IPS-NIHi11 (cell line): ENCODE measurements around the gene ID4.

ENCODE experiments used
- DNase-seq: peaks from one replicate; pipeline ENCODE4 v3.0.0; 2012; ENCODE audit warnings: mixed read lengths, low spot score

Gene ID4

DNA sequence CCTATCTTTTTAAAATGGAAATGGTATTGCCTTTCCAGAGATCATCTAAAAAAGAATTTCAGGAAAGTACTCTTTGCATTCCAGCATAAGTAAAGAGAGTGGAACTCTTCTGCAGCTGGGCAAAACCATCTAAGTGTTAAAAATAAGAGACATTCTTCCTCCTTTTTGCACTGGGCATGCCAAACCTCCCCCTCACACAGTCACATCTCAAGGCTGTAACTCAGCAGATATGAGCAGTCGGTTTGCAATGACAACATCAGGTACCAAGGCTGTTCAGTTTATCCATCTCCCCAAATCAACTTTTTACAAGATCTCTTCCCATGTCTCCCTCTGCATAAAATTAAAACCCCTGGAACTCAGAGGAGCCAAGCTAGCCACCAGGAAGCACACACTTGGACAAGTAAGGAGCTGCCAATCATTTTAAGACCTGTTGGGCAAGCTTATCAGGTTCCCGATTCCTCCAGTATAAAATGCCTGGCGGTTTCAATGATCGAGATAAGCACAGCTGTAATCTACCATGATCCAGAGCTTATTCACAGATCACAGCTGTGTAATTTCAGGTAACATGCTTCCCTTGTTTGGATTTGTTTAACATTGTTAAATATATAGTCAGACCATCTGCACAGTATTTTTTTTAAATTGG is 23.2 kb downstream of the ID4 start:
- DNase-seq, result peak; percentile 7

DNA sequence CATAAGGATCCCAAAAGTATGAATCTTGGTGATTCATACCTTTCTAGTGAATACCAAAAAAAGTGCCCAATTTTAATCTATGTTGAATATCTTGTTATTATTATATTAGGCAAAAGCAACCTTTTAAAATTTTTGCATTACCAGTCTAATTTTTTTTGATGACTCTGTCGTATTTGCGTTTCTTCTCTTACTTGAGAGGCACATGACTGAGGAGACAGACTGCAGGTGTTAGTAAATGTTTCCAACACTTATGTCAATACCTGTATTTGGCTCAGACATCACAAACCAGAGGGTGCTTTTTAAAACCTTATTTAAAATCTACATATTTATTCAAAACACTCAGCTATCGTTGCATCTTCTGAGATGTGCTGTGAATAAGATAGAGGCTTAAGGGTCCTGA is 27.1 kb downstream of the ID4 start:
- DNase-seq, result no peak

DNA sequence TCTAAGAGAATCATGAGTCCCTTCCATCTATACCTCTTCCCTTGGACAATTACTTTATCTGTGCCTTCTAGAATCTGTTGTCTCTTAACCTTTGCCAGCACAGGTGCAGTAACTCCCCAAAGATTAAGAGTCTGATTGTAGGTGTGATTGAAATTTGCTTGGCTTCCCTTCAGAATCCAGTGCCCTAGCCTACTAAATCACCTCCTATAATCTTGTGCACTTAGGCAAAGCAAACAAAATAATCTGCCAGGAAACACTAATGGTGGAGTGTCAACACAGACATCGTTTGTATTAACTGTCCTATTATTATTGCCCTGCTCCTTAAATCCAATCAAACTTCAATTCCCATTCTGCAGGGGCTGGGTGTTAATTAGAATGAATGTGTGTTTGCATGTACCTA is 28.0 kb downstream of the ID4 start:
- DNase-seq, result no peak

DNA sequence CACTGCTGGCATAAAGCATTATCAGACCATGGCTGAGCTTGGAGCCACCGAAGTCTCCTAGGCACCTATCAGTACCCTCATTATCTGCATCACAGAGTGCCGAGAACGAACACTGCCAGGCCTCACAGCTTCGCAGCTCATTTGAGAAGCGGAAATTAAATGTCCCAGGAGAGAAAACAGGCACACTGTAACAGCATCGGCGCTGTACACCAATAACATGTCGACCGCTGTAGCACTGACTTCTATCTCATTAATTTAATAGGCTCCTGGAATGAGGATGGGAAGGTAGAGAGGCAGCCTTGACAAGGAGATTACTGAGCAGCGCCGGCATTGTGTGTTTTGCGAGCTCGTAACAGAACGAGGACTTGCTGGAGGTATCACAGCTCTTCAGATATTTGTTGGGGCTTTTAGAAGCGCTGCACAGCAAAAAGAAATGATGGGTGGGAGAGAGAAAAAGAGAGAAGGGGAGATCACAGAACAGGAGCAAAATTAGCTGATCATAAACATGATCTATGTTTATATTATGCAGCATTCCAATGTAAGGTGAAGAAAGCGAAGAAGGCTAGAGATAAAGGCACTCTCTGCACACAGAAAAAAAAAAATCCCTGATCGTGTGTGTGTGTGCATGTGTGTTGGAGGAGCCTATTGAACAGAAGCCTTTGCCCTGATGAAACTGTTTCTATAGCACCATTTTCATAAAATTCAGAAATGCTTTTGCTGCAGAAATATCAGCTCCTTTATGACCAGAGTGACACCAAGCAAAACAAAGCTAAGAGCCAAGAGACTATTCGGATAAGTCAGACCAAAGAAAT is 29.2 kb downstream of the ID4 start:
- no peak for DNase-seq

DNA sequence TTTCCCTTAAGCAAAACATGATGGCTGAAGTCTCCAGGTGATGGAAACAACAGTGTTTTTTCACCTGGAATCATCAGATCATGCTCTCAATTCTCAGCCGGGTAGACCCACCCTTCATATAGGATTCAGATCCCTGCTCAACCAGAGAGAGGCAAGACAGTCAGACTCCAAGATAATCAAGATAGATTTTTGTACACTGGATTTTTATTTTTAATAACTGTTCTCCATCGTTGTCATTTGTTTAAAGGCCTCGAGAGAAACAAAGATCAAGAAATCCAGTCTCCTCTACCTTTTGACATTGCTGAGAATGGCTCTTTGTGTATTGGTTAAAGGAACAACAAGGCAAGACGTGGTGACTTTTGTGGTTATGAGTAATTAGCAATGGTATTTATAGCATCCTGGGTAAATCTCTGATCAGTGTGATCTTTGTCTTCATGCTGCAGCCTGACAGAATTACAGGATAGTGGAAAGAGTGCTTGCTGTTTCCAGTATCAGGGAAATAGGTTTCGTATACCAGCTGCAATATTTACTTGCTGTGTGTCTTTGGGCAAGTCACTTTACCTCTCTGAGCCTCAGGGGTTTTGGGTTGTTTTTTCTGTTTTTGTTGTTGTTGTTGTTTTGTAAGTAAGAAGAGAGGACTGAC is 29.9 kb downstream of the ID4 start:
- no peak for DNase-seq

DNA sequence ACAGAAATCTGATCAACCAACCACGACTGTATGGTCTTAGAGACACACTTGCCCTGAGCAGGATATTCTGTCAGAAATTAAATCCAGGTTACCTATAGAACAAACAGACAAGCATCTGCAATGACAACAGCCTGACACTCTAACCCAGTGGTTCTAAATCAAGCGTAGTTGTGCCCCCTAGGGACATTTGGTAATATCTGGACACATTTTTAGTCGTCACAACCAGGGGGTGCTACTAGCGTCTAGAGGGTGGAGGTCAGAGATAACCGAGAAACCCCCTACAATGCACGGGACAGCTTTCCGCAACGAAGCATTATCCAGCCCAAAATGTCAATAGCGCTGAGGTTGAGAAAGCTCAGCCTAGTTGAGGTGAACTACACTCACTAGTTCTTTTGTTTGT is 32.3 kb downstream of the ID4 start:
- DNase-seq, result no peak

DNA sequence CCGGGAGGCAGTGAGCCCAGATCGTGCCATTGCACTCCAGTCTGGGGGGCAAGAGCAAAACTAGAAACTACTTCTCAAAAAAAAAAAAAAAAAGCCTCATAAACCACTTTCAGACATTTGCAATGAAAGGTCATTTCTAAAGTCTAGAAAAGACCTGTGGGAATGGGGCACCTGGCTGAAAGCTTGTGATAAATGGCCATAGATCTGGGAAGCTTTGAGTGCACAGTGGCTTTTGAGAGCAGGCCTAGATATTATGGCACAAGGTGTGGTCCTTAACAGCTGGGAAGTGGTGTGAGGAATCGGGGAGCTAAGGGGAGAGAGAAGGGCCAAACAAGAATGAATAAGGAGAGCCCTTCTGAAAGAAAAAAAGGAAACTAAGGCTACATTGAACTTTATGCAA is 33.2 kb downstream of the ID4 start:
- DNase-seq, result no peak

DNA sequence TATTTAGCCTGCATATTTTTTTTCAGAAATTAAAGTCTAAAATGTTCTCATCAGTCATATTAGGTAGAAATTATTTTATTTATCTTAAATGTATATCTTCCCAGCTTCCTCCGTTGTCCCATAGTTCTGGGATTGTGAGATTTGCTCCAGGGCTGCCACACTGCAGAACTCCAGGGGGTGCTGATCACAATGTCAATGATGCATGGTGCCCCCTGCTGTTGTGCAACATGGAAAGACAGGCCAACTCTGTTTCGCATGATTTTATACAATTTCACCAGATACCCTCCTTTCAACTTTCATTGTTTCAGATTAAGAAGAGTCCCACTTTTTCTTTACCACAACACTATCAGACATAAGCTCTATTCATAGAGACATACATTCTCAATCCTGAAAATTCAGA is 35.9 kb downstream of the ID4 start:
- peak; percentile 16 for DNase-seq

DNA sequence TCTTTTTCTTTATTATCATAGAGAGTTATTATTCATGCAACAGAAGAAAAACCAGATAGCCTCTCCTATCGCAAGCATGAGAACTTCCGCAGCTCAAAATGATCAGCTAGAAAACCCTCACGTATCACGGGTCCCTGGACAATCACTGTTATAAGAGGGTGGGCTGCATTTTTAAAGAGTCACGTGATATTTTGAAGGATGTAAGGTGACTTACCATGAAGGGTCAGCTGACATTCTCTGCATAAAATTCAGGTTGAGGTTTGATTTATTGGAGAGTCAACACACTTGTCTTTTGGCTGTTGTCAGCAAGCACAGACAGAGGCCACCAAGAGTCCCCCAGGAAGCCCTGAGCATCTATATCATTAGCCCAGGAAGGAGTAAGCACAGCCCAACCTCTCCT is 39.5 kb downstream of the ID4 start:
- no peak for DNase-seq

DNA sequence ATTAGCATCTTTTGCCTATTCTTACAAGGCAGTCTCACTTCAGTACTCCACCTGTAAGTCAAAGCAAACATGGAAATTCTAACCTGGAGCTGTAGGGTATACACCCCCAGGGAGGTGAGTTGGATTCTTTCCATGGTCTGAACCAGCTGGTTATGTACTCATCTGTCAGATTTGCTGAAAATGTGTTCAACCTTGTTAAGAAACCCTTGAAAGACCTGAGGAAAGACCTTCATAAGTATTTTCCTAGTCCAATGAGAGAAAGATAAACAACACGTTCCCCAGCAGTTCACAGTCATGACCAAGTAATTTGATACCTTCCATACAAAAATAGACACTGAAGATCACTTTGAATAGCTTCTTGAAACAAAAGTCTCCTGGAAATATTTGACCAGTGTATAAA is 42.5 kb downstream of the ID4 start:
- no peak for DNase-seq

DNA sequence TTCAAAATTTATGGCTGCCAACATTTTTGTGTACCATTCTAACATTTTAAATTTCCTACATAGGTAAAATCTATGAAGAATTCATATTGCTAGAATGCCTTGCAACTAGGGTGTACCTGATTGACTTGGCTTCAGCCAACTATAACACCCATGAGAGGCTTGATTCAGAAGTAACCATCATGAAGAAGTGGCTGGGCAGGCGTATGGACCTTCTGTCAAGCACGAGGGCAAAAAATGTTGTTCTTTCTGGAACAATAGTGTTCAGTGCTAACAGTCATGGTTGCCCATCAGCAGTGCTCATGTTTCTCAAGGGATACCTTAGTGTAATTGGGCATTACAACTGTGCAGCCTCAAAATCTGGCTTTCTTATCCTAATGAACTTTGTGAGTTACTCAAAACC is 42.9 kb downstream of the ID4 start:
- DNase-seq, result no peak

DNA sequence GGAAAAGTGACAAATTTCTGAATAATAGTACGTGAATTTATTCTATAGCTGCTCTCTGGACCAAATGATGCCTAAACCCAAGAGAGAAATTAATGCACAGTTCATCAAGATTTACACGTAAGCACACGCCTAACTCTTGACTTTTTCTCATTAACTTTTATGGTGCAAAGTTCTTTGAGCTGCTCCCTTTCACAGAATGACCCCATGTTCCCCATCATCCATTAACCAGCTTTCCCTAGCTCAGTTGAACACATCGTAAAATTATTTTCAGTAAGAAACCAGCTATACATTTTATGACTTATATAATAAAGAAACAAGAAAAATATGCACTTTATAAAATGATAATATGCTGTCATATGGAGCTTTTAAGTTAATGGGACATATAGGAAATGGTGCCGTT is 54.3 kb downstream of the ID4 start:
- DNase-seq, result no peak
